ENCODE data around the gene YES1. TPM values are rescaled to one million over a fixed set of nuclear protein-coding genes. Genes with fewer than 3 reads are reported as not detected.

The YES1 gene
- total and polyA plus RNA-seq, 2 of the 8 experiments (the other 6 are each of a cell fraction or from before 2014, with no cell fraction given), result 14.8 to 94.3 TPM

GRCh38 chr18:750456-750855 is 61.6 kb downstream of the YES1 start:
- H3K14ac ChIP-seq (ENCODE audit: insufficient read length), result no peak overlapping the region
- no peaks in the 10 kb centered on the region for H3K23me2 ChIP-seq (ENCODE audit: low read depth, low read length)
- no peaks in the 10 kb centered on the region for H3K9me3 ChIP-seq (ENCODE audit: insufficient read depth in 2 of 2, low read depth in 1 of 2, low read length in 1 of 2)
- H3K4me2 ChIP-seq (ENCODE audit: insufficient read depth in 1 of 2, low read depth in 2 of 2, low read length in 2 of 2), result no peak overlapping the region
- H3K9ac ChIP-seq (replicated peaks in 1 of 4; ENCODE audit: extremely low read depth in 1 of 4, low read depth in 3 of 4, low read length in 3 of 4), result no peak overlapping the region
- H3K56ac ChIP-seq (replicated peaks; ENCODE audit: insufficient read length, low read depth, low read length), result no peak overlapping the region
- H3K79me1 ChIP-seq (ENCODE audit: low read depth, low read length), result no peaks in the 10 kb centered on the region
- no peak overlapping the region for H3K23ac ChIP-seq (ENCODE audit: insufficient read length)
- peaks cover 0 to 18% (median 6%) of the 10 kb centered on the region in 4 experiments; a peak in 2 of 8 replicates for H3K36me3 ChIP-seq (ENCODE audit: control insufficient read depth in 2 of 4, insufficient read depth in 4 of 4, low read length in 3 of 4)
- H2BK15ac ChIP-seq (ENCODE audit: low read length), result no peak overlapping the region
- FAIRE-seq (no peak), DNase-seq (ENCODE audit: low read depth in 1 of 2, low spot score in 2 of 2) (no peak)
- no peaks in the 10 kb centered on the region for H3K27me3 ChIP-seq (replicated peaks in 1 of 4; ENCODE audit: control insufficient read depth in 3 of 4, extremely low read depth in 1 of 4, insufficient read depth in 3 of 4, low read length in 3 of 4)
- H4K5ac ChIP-seq (ENCODE audit: insufficient read length, low read depth, low read length), result no peak overlapping the region
- no peak overlapping the region for H2BK5ac ChIP-seq (ENCODE audit: low read depth, low read length)
- H3K4me1 ChIP-seq (replicated peaks in 1 of 4; ENCODE audit: control insufficient read depth in 3 of 4, insufficient read depth in 4 of 4, low read length in 3 of 4), result no peaks in the 10 kb centered on the region
- H3K4ac ChIP-seq (replicated peaks; ENCODE audit: insufficient read length, low read depth, low read length), result no peak overlapping the region
- H2BK120ac ChIP-seq (replicated peaks; ENCODE audit: low read depth, low read length), result no peak overlapping the region
- H3K27ac ChIP-seq (ENCODE audit: low read depth, low read length), result no peak overlapping the region
- no peak overlapping the region for H2AFZ ChIP-seq (ENCODE audit: low read length)
- H3K79me2 ChIP-seq (ENCODE audit: control insufficient read depth in 1 of 2, insufficient read depth in 2 of 2, low read length in 2 of 2), result no peaks in the 10 kb centered on the region
- H2BK20ac ChIP-seq (ENCODE audit: low read length), result no peak overlapping the region
- POLR2A ChIA-PET (ENCODE audit: partially characterized antibody), result no interaction called here
- 87% methylated on average over 1 of the region's 1 CpG; no CpG with 5 or more reads in 1 of the 2 experiments for WGBS, 2 experiments (ENCODE audit: extremely low coverage in 1 of 2, insufficient coverage in 1 of 2, insufficient read length in 1 of 2, insufficient replicate concordance in 2 of 2, low coverage in 1 of 2, low lambda C conversion rate in 2 of 2, missing lambda C conversion rate in 1 of 2)
- H3K18ac ChIP-seq (ENCODE audit: extremely low read depth, low read length), result no peak overlapping the region
- CTCF ChIA-PET (ENCODE audit: partially characterized antibody), result interaction anchor here (1.1 to 1.3 kb wide), 2 partner anchors 11 to 80 kb away, joined by 3 read pairs; no protein-coding TSS in a partner anchor
- no peak overlapping the region for H3K4me3 ChIP-seq (ENCODE audit: extremely low read depth in 1 of 4, insufficient read depth in 2 of 4, low read depth in 3 of 4, low read length in 4 of 4)
- no peak overlapping the region for H2AK5ac ChIP-seq (ENCODE audit: low read depth, low read length)
- H4K20me1 ChIP-seq (replicated peaks in 1 of 2; ENCODE audit: control insufficient read depth in 1 of 2, insufficient read depth in 2 of 2, low read length in 2 of 2), result no peaks in the 10 kb centered on the region
- H4K8ac ChIP-seq (ENCODE audit: extremely low read depth, insufficient read depth, low read length), result no peak overlapping the region
- no peak overlapping the region for H2BK12ac ChIP-seq (ENCODE audit: low read depth, low read length)
- H4K91ac ChIP-seq (replicated peaks; ENCODE audit: insufficient read length, low read length), result no peak overlapping the region
- TF ChIP-seq NRF1 (IDR thresholded peaks at IDR 0.05; ENCODE audit: low read depth, low read length) (no peak), HDAC6 (IDR thresholded peaks at IDR 0.05; ENCODE audit: low read depth, low read length) (no peak), CBX8 (IDR thresholded peaks at IDR 0.05; ENCODE audit: borderline replicate concordance, low read depth, low read length) (no peak), EZH2 (IDR thresholded peaks at IDR 0.05; ENCODE audit: low read depth, low read length, severe bottlenecking) (no peak), RFX5 (IDR thresholded peaks at IDR 0.05; ENCODE audit: borderline replicate concordance, low read depth, low read length) (no peak), PHF8 (conservative IDR thresholded peaks at IDR 0.05; ENCODE audit: low read depth, low read length) (no peak), HDAC2 (IDR thresholded peaks at IDR 0.05; ENCODE audit: borderline replicate concordance in 1 of 2, low read depth in 2 of 2, low read length in 2 of 2) (no peak), EP300 (IDR thresholded peaks at IDR 0.05; ENCODE audit: borderline replicate concordance in 1 of 2, low read depth in 2 of 2, low read length in 2 of 2) (no peak), CTBP2 (IDR thresholded peaks at IDR 0.05; ENCODE audit: borderline replicate concordance, insufficient read depth, insufficient read length, low read length) (no peak), TBP (IDR thresholded peaks at IDR 0.05; ENCODE audit: low read depth, low read length) (no peak), SAP30 (IDR thresholded peaks at IDR 0.05; ENCODE audit: insufficient read depth, insufficient replicate concordance, low read length) (no peak), ASH2L (IDR thresholded peaks at IDR 0.05; ENCODE audit: low read length) (no peak), RAD21 (IDR thresholded peaks at IDR 0.05 in 1 of 2, conservative IDR thresholded peaks at IDR 0.05 in 1 of 2; ENCODE audit: low read depth in 2 of 2, low read length in 2 of 2) (no peak)
